GM12872 (cell line): ENCODE measurements around the gene NFKBIL1.

Experiments
- CTCF ChIP-seq: IDR thresholded peaks from 3 replicates; pipeline ENCODE4 v1.5.1; 2011; ENCODE audit warnings: low read depth, mild to moderate bottlenecking, low read length, moderate library complexity; ENCODE audit not compliant: insufficient read depth

Gene NFKBIL1

GRCh38 chr6:31525932-31526591, 21.3 kb upstream of the NFKBIL1 start:
- TF ChIP-seq CTCF, result no peak

- no peak for TF ChIP-seq CTCF
These were observed 19.1 kb upstream of the NFKBIL1 start for GRCh38 chr6:31528307-31528777.

- TF ChIP-seq CTCF, result no peak
These were observed 18.5 kb upstream of the NFKBIL1 start, which contains the start of gene MCCD1 for GRCh38 chr6:31528821-31529328. Gene MCCD1, plus strand, starts transcription at chr6:31528962. Its CDS starts 53 bp downstream, at chr6:31529015.

GRCh38 chr6:31529329-31530150, 17.9 kb upstream of the NFKBIL1 start:
- no peak for TF ChIP-seq CTCF

GRCh38 chr6:31530659-31531058, 16.7 kb upstream of the NFKBIL1 start:
- TF ChIP-seq CTCF, result no peak

GRCh38 chr6:31531162-31531561, 16.2 kb upstream of the NFKBIL1 start:
- no peak for TF ChIP-seq CTCF
